Effector CD8-positive, alpha-beta T cell (primary cell): ENCODE results near the gene WASHC2A.
"Not testable (repeated sequence)": the region's sequence is repeated elsewhere in the genome, so short reads cannot be mapped to it uniquely, and the experiment has no call there.

Source experiments
- DNase-seq: peaks from one replicate; lab custom pipeline; 2025; lab: John Stamatoyannopoulos, UW

WASHC2A gene

GRCh38 chr10:50059946-50060345 lies 7.8 kb upstream of the WASHC2A start:
- not testable (repeated sequence) for DNase-seq

GRCh38 chr10:50061548-50061947 lies 6.2 kb upstream of the WASHC2A start:
- not testable (repeated sequence) for DNase-seq

GRCh38 chr10:50063100-50063499 lies 4.7 kb upstream of the WASHC2A start:
- no peak for DNase-seq

- DNase-seq, result not testable (repeated sequence)
These were observed 552 bp downstream of the WASHC2A start for GRCh38 chr10:50068352-50068659.

- DNase-seq, result not testable (repeated sequence)
These were observed 7.4 kb downstream of the WASHC2A start for GRCh38 chr10:50075139-50075538.

GRCh38 chr10:50075544-50075943 lies 7.8 kb downstream of the WASHC2A start:
- not testable (repeated sequence) for DNase-seq

GRCh38 chr10:50091304-50091703 lies 23.6 kb downstream of the WASHC2A start:
- not testable (repeated sequence) for DNase-seq

GRCh38 chr10:50092928-50093327 lies 25.2 kb downstream of the WASHC2A start:
- DNase-seq, result not testable (repeated sequence)

- DNase-seq, result not testable (repeated sequence)
These were observed 26.9 kb downstream of the WASHC2A start for GRCh38 chr10:50094630-50095029.

- not testable (repeated sequence) for DNase-seq
These were observed 27.6 kb downstream of the WASHC2A start for GRCh38 chr10:50095402-50095801.

- not testable (repeated sequence) for DNase-seq
These were observed 29.0 kb downstream of the WASHC2A start for GRCh38 chr10:50096722-50097121.

- not testable (repeated sequence) for DNase-seq
These were observed 30.9 kb downstream of the WASHC2A start for GRCh38 chr10:50098645-50099044.

- not testable (repeated sequence) for DNase-seq
These were observed 33.4 kb downstream of the WASHC2A start for GRCh38 chr10:50101139-50101582.

- not testable (repeated sequence) for DNase-seq
These were observed 34.0 kb downstream of the WASHC2A start for GRCh38 chr10:50101747-50102146.

- not testable (repeated sequence) for DNase-seq
These were observed 34.5 kb downstream of the WASHC2A start for GRCh38 chr10:50102267-50102666.

- not testable (repeated sequence) for DNase-seq
These were observed 41.4 kb downstream of the WASHC2A start for GRCh38 chr10:50108999-50109698.

GRCh38 chr10:50112419-50113112 lies 44.8 kb downstream of the WASHC2A start:
- not testable (repeated sequence) for DNase-seq

GRCh38 chr10:50126765-50127164 lies 59.0 kb downstream of the WASHC2A start:
- not testable (repeated sequence) for DNase-seq

- DNase-seq, result not testable (repeated sequence)
These were observed 60.1 kb downstream of the WASHC2A start for GRCh38 chr10:50127770-50128292.

GRCh38 chr10:50131245-50131965 lies 63.7 kb downstream of the WASHC2A start:
- DNase-seq, result not testable (repeated sequence)

GRCh38 chr10:50132322-50132721 lies 64.6 kb downstream of the WASHC2A start:
- DNase-seq, result not testable (repeated sequence)

- DNase-seq, result not testable (repeated sequence)
These were observed 65.1 kb downstream of the WASHC2A start for GRCh38 chr10:50132841-50133240.
